ENCODE results near the gene SPEN. TPM values are rescaled to one million over a fixed set of nuclear protein-coding genes. Genes with fewer than 3 reads are reported as not detected.

Gene SPEN
- total and polyA plus RNA-seq, 9 of the 15 experiments (the other 6 are each of a cell fraction or from before 2014, with no cell fraction given) = 5.7 to 87.5 (median 27.2) TPM

DNA sequence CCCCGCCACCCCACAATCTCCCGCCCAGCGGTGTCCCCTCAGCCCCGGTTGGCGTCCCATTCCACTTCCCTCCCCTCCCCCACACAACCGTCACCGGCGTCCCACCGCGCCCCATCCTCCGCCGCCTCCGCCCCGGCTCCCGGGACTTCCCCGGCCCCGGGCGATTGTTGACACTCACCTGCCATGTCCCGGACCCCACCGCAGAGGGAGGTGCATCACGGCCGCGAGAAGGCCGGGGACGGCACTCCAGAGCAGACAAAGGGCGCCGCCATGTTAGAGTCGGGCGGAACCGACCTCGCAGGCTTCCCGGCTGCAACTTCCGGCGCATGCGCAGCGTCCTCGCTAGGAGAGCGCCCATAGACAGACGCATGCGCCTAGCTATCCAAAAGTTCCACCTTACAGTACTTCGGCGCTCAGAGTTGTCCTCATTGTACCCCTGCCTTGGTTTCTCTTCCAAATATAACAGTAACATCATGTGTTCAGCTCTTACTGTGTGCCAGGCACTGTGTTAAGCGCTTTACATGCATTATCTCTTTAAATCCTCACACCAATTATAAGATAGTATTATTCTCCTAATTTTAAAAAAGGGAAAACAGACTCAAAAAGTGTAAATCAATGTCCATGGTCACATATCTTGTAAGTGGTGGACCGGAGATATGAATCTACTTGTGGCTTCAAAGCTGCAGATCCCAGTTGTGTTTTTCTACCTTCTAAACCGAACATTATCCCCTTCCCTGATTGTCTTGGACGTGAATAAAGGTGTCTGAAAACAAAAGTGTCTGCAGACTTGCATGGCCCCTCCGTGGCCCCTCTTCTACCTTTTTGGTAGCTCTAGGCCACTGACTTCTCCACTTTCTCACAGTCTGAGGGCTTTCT, 128.5 kb downstream of the SPEN start, which contains the start of gene ZBTB17 (continued):
- TF ChIP-seq SREBF2 (CRISPR knock-in tag; IDR thresholded peaks at IDR 0.05) (no peak), JUND (IDR thresholded peaks at IDR 0.05; ENCODE audit: borderline replicate concordance, low read depth, low read length) (0 out of 2 replicates have a peak, but pooled peaks have one; percentile 33), JUND (tag; IDR thresholded peaks at IDR 0.05; ENCODE audit: borderline replicate concordance, low read depth, low read length) (0 out of 3 replicates have a peak, but pooled peaks have one; percentile 53), NR4A1 (CRISPR knock-in tag; IDR thresholded peaks at IDR 0.05) (no peak), NR4A1 (tag; IDR thresholded peaks at IDR 0.05) (no peak), ZNF764 (CRISPR knock-in tag; IDR thresholded peaks at IDR 0.05; ENCODE audit: low read depth) (0 out of 2 replicates have a peak, but pooled peaks have one; percentile 34), KAT7 (CRISPR knock-in tag; IDR thresholded peaks at IDR 0.05; ENCODE audit: borderline replicate concordance) (no peak; the same call in 1 of the 2 replicates), RBM15 (IDR thresholded peaks at IDR 0.05; ENCODE audit: insufficient read depth, low read length) (no peak), MCM3 (IDR thresholded peaks at IDR 0.05) (no peak), TEAD1 (CRISPR knock-in tag; IDR thresholded peaks at IDR 0.05) (peak; percentile 48 to 65; a peak in 1 of 4 replicates), RAD21 (CRISPR knock-in tag; conservative IDR thresholded peaks at IDR 0.05 in 1 of 2, IDR thresholded peaks at IDR 0.05 in 1 of 2) (no peak), MED1 (CRISPR knock-in tag; IDR thresholded peaks at IDR 0.05; ENCODE audit: borderline replicate concordance) (no peak)
- TF ChIP-seq, protein P1, sequence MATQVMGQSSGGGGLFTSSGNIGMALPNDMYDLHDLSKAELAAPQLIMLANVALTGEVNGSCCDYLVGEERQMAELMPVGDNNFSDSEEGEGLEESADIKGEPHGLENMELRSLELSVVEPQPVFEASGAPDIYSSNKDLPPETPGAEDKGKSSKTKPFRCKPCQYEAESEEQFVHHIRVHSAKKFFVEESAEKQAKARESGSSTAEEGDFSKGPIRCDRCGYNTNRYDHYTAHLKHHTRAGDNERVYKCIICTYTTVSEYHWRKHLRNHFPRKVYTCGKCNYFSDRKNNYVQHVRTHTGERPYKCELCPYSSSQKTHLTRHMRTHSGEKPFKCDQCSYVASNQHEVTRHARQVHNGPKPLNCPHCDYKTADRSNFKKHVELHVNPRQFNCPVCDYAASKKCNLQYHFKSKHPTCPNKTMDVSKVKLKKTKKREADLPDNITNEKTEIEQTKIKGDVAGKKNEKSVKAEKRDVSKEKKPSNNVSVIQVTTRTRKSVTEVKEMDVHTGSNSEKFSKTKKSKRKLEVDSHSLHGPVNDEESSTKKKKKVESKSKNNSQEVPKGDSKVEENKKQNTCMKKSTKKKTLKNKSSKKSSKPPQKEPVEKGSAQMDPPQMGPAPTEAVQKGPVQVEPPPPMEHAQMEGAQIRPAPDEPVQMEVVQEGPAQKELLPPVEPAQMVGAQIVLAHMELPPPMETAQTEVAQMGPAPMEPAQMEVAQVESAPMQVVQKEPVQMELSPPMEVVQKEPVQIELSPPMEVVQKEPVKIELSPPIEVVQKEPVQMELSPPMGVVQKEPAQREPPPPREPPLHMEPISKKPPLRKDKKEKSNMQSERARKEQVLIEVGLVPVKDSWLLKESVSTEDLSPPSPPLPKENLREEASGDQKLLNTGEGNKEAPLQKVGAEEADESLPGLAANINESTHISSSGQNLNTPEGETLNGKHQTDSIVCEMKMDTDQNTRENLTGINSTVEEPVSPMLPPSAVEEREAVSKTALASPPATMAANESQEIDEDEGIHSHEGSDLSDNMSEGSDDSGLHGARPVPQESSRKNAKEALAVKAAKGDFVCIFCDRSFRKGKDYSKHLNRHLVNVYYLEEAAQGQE (IDR thresholded peaks at IDR 0.05; ENCODE audit: borderline replicate concordance) = no peak
- TF ChIP-seq, protein P1 (CRISPR knock-in tag; IDR thresholded peaks at IDR 0.05; ENCODE audit: low read depth) = peak; percentile 72; the same call in 1 of the 2 replicates
- TF ChIP-seq, protein P2, sequence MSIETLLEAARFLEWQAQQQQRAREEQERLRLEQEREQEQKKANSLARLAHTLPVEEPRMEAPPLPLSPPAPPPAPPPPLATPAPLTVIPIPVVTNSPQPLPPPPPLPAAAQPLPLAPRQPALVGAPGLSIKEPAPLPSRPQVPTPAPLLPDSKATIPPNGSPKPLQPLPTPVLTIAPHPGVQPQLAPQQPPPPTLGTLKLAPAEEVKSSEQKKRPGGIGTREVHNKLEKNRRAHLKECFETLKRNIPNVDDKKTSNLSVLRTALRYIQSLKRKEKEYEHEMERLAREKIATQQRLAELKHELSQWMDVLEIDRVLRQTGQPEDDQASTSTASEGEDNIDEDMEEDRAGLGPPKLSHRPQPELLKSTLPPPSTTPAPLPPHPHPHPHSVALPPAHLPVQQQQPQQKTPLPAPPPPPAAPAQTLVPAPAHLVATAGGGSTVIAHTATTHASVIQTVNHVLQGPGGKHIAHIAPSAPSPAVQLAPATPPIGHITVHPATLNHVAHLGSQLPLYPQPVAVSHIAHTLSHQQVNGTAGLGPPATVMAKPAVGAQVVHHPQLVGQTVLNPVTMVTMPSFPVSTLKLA (conservative IDR thresholded peaks at IDR 0.05) = peak; percentile 80 to 92

Data from K562 (cell line).